Karpas-422 (cell line): ENCODE data around the gene RASGRF1. TPM values are rescaled to one million over a fixed set of nuclear protein-coding genes. Genes with fewer than 3 reads are reported as not detected.

Source experiments
- DNase-seq: peaks from one replicate; pipeline ENCODE4 v3.0.0-alpha.2; 2015
- H2AFZ ChIP-seq: fragments of 200-600 bp; sonication (generic); 2 replicates; pipeline ENCODE4 v1.6.1; 2014; ENCODE audit warnings: antibody characterized with exemption, low read length, mixed read lengths
- H3K27ac ChIP-seq: fragments of 200-600 bp; sonication (generic); 2 replicates; pipeline ENCODE4 v1.5.1; 2014; ENCODE audit warnings: mild to moderate bottlenecking, low read length, moderate library complexity
- H3K27me3 ChIP-seq: fragments of 200-600 bp; sonication (generic); 2 replicates; pipeline ENCODE4 v1.6.1; 2014; ENCODE audit warnings: low read length, mixed read lengths
- H3K36me3 ChIP-seq: fragments of 200-600 bp; sonication (generic); 2 replicates; pipeline ENCODE4 v1.6.1; 2014; ENCODE audit warnings: low read length, mixed read lengths; ENCODE audit not compliant: insufficient read depth
- H3K4me1 ChIP-seq: fragments of 200-600 bp; sonication (generic); 2 replicates; pipeline ENCODE4 v1.6.1; 2014; ENCODE audit warnings: mild to moderate bottlenecking, low read length, mixed read lengths
- H3K4me2 ChIP-seq: fragments of 200-600 bp; sonication (generic); 2 replicates; pipeline ENCODE4 v1.6.1; 2014; ENCODE audit warnings: low read length, low read depth, mild to moderate bottlenecking; ENCODE audit not compliant: poor library complexity, severe bottlenecking
- H3K4me3 ChIP-seq: fragments of 200-600 bp; sonication (generic); 2 replicates; pipeline ENCODE4 v1.5.1; 2014; ENCODE audit warnings: mild to moderate bottlenecking, antibody characterized with exemption, low read length, mixed read lengths
- H3K79me2 ChIP-seq: fragments of 200-600 bp; sonication (generic); 2 replicates; pipeline ENCODE4 v1.6.1; 2014; ENCODE audit warnings: mild to moderate bottlenecking, low read length, mixed read lengths
- H3K9ac ChIP-seq: fragments of 200-600 bp; sonication (generic); 2 replicates; pipeline ENCODE4 v1.6.0; 2014; ENCODE audit warnings: low read length
- H3K9me2 ChIP-seq: fragments of 200-600 bp; sonication (generic), shearing (Covaris generic); replicated peaks from 2 replicates; pipeline ENCODE4 v1.6.0; 2014; ENCODE audit warnings: mild to moderate bottlenecking, low read length, moderate library complexity; ENCODE audit not compliant: insufficient read depth
- H3K9me3 ChIP-seq: fragments of 300-700, 200-600 bp; sonication (generic); 2 replicates; pipeline ENCODE4 v1.6.1; 2014; ENCODE audit warnings: low read length, mixed read lengths
- H4K20me1 ChIP-seq: fragments of 200-600 bp; sonication (generic); 2 replicates; pipeline ENCODE4 v1.6.1; 2014; ENCODE audit warnings: mild to moderate bottlenecking, antibody characterized with exemption, low read length, low read depth; ENCODE audit not compliant: insufficient read depth
- total RNA-seq: library from RNA; depleted of rRNA; stranded (reverse); fragments of >200 nt; shearing (Covaris generic); gene quantifications from 2 replicates; pipeline ENCODE4 v1.2.3, GENCODE V29; 2014; ENCODE audit warnings: low replicate concordance

The RASGRF1 gene
- total RNA-seq, 1 experiment from 2014 or later: 10.5 TPM

DNA sequence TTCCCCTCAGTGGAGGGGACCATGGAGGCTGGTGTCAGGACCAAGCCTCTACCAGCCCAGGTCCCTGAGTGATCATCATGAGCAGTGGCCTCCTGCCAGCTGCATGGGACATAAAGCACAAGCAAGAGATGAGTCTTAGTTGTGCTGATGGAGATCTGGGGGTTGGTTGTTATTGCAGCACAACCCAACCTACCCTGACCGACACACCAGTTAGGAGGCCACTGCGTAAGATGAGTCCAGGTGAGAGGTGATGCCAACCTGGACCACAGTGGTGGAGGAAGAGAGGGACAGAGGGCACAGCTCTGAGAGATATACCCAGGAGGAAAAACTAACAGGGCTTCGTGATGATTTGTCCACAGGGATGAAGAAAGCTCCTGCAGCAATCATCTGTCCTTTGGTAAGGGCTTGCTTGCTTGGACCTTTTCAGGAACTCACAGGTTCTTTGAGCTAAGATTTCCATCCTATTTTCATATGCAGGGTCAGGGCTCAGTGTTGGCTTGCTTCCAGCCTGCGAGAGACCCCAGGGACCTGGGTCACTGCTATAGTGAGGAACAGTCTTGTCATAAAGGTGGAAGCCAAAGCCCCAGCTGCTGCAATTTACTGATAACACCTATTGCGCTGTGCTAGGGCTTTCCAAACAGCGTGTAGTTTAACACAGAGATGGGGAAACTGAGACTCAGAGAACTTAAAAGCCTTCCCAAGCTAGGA is 8.1 kb downstream of the RASGRF1 start:
- Histone ChIP-seq H3K27me3 (no peaks in the 10 kb centered on the region), H2AFZ (no peak overlapping the region), H3K9ac (no peak overlapping the region), H3K36me3 (no peaks in the 10 kb centered on the region), H3K4me1 (peaks cover 38% of the 10 kb centered on the region), H3K79me2 (no peaks in the 10 kb centered on the region), H3K27ac (no peak overlapping the region), H3K4me3 (no peak overlapping the region), H3K4me2 (peak overlapping the region; percentile 27), H3K9me3 (no peaks in the 10 kb centered on the region), H4K20me1 (no peaks in the 10 kb centered on the region), H3K9me2 (no peaks in the 10 kb centered on the region)
- peak; percentile 85 for DNase-seq

- Histone ChIP-seq H3K27ac (no peak overlapping the region), H3K79me2 (no peaks in the 10 kb centered on the region), H3K9ac (no peak overlapping the region), H3K27me3 (no peaks in the 10 kb centered on the region), H4K20me1 (no peaks in the 10 kb centered on the region), H3K4me2 (no peak overlapping the region), H2AFZ (peak overlapping the region; percentile 59; the same call in 1 of the 2 replicates), H3K36me3 (no peaks in the 10 kb centered on the region), H3K9me3 (no peaks in the 10 kb centered on the region), H3K9me2 (no peaks in the 10 kb centered on the region), H3K4me3 (no peak overlapping the region), H3K4me1 (peaks cover 37% of the 10 kb centered on the region)
- DNase-seq: no peak
Observed at GRCh38 chr15:79078763-79079410, 11.7 kb downstream of the RASGRF1 start.

DNA sequence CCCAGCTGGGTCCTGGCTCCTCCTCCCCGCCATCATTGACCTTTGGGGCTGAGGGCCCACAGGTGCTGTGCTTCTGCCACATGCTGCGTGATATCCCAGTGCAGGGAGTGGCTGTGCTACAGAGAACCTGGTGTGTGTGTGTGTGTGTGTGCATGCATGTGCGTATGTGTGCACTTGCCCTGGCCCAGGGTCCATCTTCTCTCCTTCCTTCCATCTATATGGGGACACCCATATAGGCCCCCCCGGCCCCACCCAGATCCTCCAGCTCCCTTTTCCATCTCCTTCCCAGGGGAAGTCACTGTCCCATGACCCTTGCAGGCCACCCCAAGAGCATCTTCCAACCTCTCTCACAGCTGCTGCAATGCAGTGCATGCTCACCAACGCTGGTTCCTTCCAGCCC is 12.6 kb downstream of the RASGRF1 start:
- no peak for DNase-seq
- peaks cover 29% of the 10 kb centered on the region for H3K4me1 ChIP-seq
- no peaks in the 10 kb centered on the region for H3K79me2 ChIP-seq

DNA sequence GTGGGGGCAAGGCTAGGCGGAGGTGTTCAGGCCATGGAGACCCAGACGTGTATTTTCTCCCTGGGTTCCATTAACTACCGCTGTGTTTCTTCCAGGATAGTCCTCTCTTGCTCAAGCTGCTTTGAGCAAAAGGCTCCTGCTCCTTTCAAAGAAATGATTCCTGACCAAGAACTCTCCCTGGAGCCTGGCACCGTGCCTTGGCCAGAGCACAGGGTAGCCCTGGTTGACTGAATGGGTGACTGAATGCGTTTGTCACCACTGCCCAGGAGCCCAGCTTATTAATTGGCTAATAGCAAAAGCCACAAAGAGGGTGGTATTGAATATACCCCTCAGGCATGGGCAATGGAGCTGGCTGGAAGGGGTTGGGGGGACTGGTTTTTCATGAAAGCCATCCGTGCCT is 13.9 kb downstream of the RASGRF1 start:
- H3K9me3 ChIP-seq: no peaks in the 10 kb centered on the region
- no peaks in the 10 kb centered on the region for H4K20me1 ChIP-seq
- H3K9ac ChIP-seq: no peak overlapping the region
- H3K4me1 ChIP-seq: peaks cover 16% of the 10 kb centered on the region
- no peak overlapping the region for H3K27ac ChIP-seq
- no peaks in the 10 kb centered on the region for H3K36me3 ChIP-seq
- H3K4me2 ChIP-seq: no peak overlapping the region
- no peak overlapping the region for H3K4me3 ChIP-seq
- no peaks in the 10 kb centered on the region for H3K27me3 ChIP-seq
- no peaks in the 10 kb centered on the region for H3K9me2 ChIP-seq
- H2AFZ ChIP-seq: no peak overlapping the region
- no peak for DNase-seq
- H3K79me2 ChIP-seq: no peaks in the 10 kb centered on the region

More for the DNA sequence above, 12.6 kb downstream of the RASGRF1 start:
- H3K4me2 ChIP-seq: no peak overlapping the region
- H3K9me2 ChIP-seq: no peaks in the 10 kb centered on the region
- no peaks in the 10 kb centered on the region for H3K27me3 ChIP-seq
- H3K27ac ChIP-seq: no peak overlapping the region
- H3K36me3 ChIP-seq: no peaks in the 10 kb centered on the region
- H3K9me3 ChIP-seq: no peaks in the 10 kb centered on the region
- no peaks in the 10 kb centered on the region for H4K20me1 ChIP-seq
- H3K9ac ChIP-seq: no peak overlapping the region
- no peak overlapping the region for H2AFZ ChIP-seq
- H3K4me3 ChIP-seq: no peak overlapping the region

DNA sequence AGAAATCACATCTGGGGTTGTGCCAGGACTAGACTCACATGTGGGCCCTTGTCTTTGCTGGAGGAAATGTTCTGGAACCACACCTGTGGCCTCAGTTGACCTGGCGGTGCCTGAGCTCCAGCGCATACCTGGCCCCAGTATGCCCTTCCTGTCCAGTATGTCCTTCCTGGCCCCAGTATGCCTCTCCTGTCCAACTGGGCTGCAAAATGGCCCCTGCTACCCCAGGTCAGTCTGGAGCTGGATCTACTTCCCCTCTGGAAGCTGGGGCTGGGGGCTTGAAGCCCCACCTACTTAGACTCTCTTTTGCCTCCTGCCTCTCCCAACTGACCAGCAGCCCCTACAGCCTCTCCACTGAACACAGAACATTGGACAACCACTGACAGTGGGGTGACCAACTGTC is 15.3 kb downstream of the RASGRF1 start:
- H4K20me1 ChIP-seq: no peaks in the 10 kb centered on the region
- no peak overlapping the region for H3K4me2 ChIP-seq
- no peaks in the 10 kb centered on the region for H3K9me3 ChIP-seq
- H3K9ac ChIP-seq: no peak overlapping the region
- H3K9me2 ChIP-seq: no peaks in the 10 kb centered on the region
- H3K27me3 ChIP-seq: no peaks in the 10 kb centered on the region
- peaks cover 15% of the 10 kb centered on the region for H3K4me1 ChIP-seq
- DNase-seq: no peak
- H3K79me2 ChIP-seq: no peaks in the 10 kb centered on the region
- no peak overlapping the region for H3K4me3 ChIP-seq
- H3K27ac ChIP-seq: no peak overlapping the region
- no peak overlapping the region for H2AFZ ChIP-seq
- H3K36me3 ChIP-seq: no peaks in the 10 kb centered on the region

GRCh38 chr15:79073336-79073735 is 17.2 kb downstream of the RASGRF1 start:
- no peak overlapping the region for H3K27ac ChIP-seq
- no peaks in the 10 kb centered on the region for H3K36me3 ChIP-seq
- H3K79me2 ChIP-seq: no peaks in the 10 kb centered on the region
- no peaks in the 10 kb centered on the region for H3K9me3 ChIP-seq
- no peak overlapping the region for H3K4me2 ChIP-seq
- H3K4me1 ChIP-seq: peaks cover 21% of the 10 kb centered on the region
- H3K9ac ChIP-seq: no peak overlapping the region
- no peak for DNase-seq
- no peaks in the 10 kb centered on the region for H3K27me3 ChIP-seq
- no peak overlapping the region for H3K4me3 ChIP-seq
- no peaks in the 10 kb centered on the region for H3K9me2 ChIP-seq
- H2AFZ ChIP-seq: no peak overlapping the region
- H4K20me1 ChIP-seq: no peaks in the 10 kb centered on the region

DNA sequence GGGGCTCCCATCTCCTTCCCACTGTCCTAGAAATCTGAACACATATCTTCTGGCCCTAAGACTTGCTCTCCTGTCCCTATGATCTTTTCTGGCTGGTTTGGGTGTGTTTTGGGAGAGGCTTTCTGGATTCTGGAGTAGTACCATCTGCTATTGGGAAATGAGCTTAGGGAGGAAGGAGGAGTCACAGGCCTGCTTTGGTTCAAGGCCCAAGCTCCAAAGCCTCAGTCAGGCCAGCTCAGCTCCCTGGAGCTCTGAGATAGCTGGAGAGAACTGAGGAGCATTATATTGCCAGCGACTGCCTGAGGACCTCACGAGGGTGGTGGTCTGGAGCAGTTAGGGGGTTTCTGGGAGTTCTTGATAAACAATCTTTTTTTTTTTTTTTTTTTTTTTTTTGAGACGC is 18.7 kb downstream of the RASGRF1 start:
- no peaks in the 10 kb centered on the region for H3K36me3 ChIP-seq
- H4K20me1 ChIP-seq: no peaks in the 10 kb centered on the region
- peaks cover 21% of the 10 kb centered on the region for H3K4me1 ChIP-seq
- H3K27me3 ChIP-seq: no peaks in the 10 kb centered on the region
- no peak overlapping the region for H2AFZ ChIP-seq
- no peak overlapping the region for H3K4me3 ChIP-seq
- no peaks in the 10 kb centered on the region for H3K9me3 ChIP-seq
- no peak for DNase-seq
- no peak overlapping the region for H3K27ac ChIP-seq
- no peaks in the 10 kb centered on the region for H3K9me2 ChIP-seq
- H3K79me2 ChIP-seq: no peaks in the 10 kb centered on the region
- no peak overlapping the region for H3K9ac ChIP-seq
- no peak overlapping the region for H3K4me2 ChIP-seq

DNA sequence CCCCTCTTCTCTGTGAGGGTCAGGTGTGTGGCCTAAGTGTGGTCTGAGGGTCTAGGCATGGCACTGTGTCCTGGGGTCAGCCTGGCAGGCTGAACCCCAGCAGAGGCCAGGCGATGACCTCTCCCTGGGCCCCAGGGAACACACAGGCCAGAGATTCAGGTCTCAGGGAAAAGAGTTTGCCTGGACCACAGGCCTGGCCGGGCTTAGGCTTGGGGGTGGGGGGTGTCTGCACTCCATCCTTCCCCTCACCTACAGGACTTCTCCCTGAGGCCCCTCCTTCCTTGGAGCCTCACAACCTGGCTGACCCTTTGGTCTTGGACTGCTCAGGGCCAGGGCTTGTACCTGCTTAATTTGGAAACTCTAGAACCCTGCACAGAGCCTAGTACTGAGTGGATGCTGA is 21.8 kb downstream of the RASGRF1 start:
- DNase-seq: no peak
- Histone ChIP-seq H3K27ac (no peak overlapping the region), H3K9me2 (no peaks in the 10 kb centered on the region), H3K4me1 (peaks cover 38% of the 10 kb centered on the region), H3K4me2 (no peak overlapping the region), H3K27me3 (no peaks in the 10 kb centered on the region), H3K9ac (no peak overlapping the region), H4K20me1 (no peaks in the 10 kb centered on the region), H3K79me2 (no peaks in the 10 kb centered on the region), H2AFZ (no peak overlapping the region), H3K4me3 (no peak overlapping the region), H3K9me3 (no peaks in the 10 kb centered on the region), H3K36me3 (no peaks in the 10 kb centered on the region)
